CD4-positive, alpha-beta T cell treated with Interleukin-2 at 100 ng/mL for 4 hours (primary cell): Measurements from ENCODE around the gene TJP3.
A peak's percentile ranks its signal among the peaks of the same experiment; 100 is the strongest.
"Not testable (repeated sequence)": the region's sequence is repeated elsewhere in the genome, so short reads cannot be mapped to it uniquely, and the experiment has no call there.

Source experiments
- DNase-seq: peaks from one replicate; pipeline ENCODE4 v3.0.0-alpha.2; 2020; ENCODE audit warnings: low spot score

The TJP3 gene, protein sequence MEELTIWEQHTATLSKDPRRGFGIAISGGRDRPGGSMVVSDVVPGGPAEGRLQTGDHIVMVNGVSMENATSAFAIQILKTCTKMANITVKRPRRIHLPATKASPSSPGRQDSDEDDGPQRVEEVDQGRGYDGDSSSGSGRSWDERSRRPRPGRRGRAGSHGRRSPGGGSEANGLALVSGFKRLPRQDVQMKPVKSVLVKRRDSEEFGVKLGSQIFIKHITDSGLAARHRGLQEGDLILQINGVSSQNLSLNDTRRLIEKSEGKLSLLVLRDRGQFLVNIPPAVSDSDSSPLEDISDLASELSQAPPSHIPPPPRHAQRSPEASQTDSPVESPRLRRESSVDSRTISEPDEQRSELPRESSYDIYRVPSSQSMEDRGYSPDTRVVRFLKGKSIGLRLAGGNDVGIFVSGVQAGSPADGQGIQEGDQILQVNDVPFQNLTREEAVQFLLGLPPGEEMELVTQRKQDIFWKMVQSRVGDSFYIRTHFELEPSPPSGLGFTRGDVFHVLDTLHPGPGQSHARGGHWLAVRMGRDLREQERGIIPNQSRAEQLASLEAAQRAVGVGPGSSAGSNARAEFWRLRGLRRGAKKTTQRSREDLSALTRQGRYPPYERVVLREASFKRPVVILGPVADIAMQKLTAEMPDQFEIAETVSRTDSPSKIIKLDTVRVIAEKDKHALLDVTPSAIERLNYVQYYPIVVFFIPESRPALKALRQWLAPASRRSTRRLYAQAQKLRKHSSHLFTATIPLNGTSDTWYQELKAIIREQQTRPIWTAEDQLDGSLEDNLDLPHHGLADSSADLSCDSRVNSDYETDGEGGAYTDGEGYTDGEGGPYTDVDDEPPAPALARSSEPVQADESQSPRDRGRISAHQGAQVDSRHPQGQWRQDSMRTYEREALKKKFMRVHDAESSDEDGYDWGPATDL

DNA sequence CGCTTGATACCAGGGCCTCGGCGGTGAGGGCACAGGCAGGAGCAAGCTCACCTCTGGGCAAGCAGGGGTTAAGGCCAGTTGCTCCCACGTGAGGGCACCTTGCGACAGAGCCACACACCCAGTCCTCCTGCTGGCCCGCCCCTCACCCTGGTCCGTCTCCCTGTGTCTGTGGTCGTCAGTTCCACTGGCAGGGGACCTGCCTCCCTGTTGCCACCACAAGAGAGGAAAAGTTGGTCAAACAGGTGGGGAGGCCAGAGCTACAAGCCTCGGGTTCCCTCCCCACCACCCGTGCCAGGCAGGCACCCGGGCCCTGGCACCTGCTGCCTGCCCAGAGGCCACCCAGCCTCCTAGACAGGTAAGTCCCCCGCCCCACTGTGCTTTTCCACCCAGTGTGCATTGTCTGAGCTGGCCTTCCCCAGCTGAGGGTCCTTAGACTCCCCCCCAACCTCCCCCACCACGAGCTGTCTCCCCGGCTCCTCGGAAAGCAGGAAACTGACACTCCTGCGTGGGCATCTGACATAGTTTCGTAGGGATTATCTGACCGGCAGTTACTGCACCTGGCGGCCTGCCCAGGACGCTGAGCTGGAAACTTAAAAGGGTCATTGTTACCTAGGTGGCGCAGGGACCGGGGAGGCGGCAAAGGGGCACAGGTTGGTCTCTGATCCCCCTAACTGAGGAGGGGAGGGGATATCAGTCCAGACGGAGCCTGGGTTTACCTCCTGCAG is at the start of gene TJP3:
Gene TJP3, plus strand, starts transcription at position 178 of the 725 bp plus-strand sequence. CDS start 20,049 bp downstream, outside the sequence.
- no peak for DNase-seq

DNA sequence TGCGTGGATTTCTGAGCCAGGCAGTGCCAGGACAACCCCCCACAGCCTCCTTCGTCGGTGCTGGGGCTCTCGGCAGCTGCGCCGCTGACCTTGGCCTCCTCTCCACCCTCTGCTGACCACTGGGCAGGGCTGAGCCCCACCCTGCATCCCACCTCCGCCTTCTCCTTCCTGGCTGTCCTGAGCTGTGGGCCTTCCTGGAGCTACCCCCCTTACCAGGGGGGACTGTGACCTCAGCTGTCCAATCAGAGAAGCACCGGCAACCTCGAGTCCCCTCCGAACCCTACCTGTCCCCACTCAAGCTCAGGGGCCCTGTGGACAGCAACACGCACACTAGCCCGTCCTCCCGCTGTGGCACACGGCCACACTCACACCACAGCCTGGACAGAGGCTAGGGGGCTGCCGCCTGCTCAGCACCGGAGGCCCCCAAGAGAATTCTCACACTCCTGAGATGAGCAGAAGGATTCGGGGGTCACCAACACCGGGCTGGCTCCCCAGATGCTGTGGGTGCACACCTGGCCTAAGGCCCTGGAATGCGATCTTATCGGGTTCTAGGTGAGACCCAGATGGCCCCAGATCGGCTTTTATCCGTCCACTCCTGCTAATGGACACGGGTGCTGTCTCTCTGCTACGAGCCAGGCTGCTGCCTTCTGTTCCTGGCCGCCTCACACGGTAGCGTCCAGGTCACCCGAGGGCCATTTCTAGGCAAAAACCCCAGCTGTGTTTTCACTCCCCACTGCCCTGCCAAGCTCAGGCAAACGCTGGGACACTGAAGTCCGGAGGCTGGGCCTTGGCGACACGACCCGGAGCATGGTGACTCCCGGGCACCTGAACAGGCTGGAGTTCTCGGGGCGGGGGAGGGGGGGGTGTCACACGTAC is 49.1 kb upstream of the TJP3 start:
- DNase-seq: no peak

DNA sequence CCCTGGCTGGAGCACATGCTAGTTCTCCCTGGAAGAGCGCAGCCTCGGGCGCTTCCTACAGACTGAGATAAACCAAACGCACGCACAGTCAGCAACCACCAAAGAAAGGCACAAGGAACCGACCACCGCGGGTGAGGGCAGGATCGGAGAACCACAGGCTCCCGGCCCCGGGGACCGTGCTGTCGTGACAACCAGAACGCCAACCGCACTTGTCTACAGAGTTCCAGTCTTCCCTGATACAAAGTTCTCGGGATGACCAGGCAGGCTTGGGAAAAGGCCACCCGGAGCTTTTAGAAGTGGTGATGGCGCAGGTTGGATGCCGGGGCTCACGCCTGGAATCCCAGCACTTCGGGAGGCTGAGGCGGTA is 48.5 kb upstream of the TJP3 start:
- no peak for DNase-seq

DNA sequence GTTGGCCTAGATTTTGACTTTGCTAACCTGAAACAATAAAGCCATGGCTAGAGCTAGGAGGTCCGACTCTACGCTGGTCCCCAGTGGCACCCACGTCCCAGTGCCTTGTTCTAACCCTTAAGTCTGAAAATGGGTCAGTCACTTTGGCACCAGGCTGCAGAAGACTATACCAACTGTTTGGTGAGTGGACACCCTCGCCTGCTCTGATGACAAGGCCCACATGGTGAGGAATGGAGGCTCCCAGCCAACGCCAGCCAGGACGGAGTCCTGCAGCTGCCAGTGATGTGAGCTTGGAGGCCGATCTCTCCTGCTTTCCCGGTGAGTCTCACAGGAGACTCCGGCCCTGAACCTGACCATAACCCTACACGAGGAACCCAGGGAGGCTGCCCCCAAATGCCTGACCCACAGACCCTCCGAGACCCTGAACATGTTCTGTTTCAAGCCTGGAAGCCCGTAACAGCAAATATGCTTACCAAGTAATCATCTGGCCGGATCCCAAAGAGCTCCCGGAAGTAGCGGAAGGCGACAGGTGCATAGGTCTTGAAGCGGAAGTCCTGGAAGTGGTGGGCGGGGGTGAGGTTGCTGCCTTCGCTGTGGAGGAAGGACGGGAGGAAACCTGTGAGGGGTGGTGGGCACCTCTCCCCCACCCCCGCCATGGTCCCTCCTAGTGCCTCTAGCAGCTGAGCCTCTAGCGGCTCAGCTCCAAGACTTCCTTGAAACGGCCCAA is 47.5 kb upstream of the TJP3 start:
- DNase-seq: no peak

DNA sequence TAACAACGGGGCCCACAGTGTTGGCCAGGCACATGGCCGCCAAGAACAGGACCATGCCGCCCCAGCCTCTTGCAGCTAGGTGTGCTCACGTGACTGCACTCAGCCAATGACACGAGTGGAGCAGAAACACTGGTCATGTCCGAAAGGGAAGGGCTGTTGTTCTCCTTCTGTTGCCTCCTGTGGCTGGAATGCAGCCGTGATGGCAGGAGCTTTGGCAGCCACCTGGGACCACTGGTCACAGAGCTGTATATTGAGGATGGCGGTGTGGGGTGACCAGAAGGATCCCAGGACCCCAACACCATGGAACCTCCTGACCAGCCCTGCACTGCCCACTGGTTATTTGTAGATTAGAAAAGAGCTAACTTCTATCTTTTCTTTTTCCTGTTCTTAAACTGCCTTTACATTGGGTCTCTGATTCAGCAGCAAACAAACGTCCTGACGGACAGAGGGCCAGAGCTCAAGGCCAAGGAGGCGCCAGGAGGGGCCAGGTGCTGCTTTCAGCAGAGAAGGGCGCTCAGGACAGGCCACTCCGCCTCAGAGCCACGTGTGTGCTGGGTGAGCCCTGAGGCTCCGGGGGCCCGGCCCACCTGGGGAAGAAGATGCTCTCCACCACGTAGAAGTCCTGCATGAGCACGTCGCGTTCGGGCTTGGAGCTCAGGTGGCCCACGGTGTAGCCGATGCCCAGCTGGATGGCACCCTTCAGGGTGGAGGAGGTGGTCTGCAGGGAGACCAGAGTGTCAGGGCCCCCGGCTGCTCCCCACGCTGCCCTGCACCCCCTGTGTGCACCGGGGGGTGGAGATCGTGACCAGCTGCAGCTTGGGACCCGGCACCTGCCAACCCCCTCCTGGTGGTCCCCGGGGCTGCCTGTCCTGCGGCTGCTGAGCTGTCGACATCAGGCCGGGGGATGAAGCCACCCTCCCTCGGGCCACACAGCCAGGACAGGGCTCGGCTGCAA is 46.6 kb upstream of the TJP3 start:
- no peak for DNase-seq

DNA sequence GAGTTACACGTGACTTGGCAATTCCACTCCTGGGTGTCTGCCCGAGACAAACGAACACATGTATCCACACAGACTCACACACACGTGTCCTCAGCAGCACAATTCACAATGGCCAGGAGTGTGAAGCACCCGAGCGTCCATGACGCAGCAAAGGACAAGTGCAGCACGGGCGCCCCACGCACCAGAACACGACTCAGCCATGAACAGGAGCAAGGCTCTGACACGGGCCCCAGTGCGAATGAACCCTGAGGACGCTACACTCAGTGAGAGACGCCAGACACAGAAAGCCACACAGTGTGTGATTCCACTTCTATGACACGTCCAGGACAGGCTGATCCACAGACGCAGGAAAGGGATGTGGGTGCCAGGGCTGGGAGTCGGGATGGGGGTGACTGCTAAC is 44.3 kb upstream of the TJP3 start:
- DNase-seq: no peak

DNA sequence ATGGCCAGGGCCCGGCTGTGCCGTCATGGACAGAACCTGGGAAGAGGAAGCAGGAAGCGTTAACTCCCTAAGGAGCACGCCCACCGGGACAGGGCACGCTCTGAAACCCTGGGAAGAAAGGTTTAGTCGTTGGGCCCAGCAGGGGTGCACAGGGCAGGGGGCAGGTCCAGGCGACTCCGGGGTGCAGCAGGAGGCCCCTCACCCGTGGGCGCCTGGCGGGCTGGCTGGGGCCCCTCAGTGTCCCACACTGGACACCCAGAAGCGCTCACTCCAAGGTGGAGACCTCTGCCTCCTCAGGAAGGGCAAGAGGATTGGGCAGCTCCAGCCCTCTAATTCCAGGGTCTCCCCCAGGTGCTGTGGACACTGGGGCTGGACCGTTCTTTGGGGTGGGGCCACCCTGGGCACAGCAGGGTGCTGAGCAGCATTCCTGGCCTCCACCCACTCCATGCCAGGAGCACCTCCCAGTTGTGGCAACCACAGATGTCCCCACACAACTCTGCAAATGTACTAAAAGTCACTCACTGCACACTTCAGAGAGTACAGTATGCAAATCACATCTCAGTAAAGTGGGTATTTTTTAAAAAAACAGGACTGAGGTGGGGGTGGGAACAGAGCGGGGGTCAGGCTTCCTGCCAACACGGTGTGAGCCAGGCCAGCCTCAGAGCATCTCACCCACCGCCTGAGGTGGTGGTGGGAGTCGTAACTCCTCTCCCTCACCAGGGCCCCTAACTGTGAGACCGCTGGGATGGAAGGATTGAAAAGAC is 43.1 kb upstream of the TJP3 start:
- no peak for DNase-seq

DNA sequence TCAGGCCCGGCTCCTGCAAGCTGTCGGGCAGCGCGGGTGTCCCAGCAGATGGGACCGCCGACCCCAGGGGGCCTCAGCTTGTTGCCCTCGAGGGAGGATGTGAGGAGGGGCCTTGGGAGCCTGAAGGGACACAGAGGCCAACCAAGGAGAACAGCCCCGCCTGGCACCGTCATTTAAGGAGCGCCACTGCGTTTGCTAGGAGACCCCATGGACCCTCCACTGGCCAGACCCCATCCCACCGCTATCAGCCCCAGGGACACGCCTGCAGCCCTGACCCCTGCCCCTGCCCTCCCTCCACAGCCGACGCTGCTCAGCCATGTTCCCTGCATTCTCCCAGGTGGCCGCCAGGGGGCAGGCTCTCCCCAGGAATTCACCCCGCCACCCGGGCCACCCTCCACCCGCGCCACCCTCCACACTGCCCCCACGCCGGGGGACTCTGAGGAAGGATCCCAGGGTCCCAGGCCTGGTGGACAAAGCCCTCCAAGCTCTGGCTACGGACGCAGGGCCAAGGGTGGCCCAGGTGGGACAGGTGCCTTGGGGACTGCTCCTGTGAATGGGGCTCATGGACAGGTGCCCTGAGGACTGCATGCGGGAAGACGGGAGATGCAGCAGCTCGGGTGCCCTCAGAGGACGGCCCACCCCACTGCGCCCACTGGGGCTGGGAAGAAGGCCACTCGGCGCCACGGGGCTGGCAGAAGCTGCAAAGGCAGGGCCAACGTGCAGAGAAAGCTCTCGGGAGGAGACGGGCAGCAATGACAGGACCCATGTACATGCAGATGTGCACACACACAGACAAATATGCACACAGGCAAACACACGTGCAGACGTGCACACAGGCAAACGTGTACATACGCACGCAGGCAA is 42.3 kb upstream of the TJP3 start:
- peak; percentile 75 for DNase-seq

DNA sequence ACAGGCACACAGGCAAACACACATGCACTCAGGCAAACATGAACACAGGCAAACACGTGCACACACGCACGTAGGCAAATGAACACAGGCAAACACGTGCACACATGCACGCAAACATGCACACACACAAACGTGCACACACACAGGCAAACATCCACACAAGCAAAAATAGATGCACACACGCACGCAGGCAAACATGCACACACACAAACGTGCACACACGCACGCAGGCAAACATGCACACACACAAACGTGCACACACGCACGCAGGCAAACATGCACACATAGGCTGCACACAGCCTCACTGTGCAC is 41.7 kb upstream of the TJP3 start:
- not testable (repeated sequence) for DNase-seq

DNA sequence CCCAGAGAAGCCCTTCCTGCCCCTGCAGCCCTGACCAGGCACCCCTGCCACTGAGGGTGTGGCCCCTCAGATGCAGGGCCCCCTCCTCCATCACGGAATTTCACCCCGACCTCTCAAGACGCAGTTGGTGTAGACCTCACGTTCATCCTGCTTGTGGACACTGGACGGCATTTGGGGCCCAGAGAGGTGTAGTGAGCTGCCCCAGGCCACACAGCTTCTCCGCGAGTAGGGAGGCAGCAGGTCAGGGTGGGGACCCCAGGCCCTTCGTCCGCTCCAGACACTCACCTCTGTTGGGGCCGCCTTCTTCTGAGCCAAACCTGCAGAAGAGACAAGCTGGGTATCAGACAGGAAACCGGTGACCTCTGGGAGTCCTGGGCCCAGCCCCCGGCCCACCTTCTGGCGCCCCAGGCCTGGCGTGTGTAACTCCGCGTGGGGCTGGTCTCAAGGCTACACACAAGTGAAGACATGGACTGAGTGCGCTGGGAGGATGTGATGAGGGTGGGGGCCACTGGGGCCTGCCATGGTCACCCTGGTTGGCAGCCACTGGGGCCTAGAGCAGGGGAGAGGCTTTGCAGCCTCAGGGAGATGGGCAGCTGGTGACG is 41.0 kb upstream of the TJP3 start:
- DNase-seq: no peak

DNA sequence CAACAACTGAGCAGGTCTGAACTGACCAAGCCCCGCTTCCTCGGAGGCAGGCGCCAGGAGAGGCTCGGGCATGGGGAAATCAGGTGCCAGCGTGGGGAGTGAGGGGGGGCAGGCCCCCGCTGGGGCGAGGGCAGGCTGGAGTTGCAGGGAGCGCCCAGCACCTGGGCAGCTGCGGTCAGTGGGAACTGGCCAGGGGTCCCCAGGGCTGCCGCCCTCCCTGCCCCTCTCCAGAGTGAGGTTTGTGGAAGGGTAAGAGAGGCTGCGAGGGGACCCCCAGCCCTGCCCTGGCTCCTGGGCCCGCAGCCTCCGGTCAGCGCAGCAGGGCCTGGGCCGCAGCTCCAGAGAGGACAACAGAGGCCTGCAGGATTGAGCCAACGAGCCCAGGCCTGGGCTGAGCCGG is 40.4 kb upstream of the TJP3 start:
- no peak for DNase-seq

DNA sequence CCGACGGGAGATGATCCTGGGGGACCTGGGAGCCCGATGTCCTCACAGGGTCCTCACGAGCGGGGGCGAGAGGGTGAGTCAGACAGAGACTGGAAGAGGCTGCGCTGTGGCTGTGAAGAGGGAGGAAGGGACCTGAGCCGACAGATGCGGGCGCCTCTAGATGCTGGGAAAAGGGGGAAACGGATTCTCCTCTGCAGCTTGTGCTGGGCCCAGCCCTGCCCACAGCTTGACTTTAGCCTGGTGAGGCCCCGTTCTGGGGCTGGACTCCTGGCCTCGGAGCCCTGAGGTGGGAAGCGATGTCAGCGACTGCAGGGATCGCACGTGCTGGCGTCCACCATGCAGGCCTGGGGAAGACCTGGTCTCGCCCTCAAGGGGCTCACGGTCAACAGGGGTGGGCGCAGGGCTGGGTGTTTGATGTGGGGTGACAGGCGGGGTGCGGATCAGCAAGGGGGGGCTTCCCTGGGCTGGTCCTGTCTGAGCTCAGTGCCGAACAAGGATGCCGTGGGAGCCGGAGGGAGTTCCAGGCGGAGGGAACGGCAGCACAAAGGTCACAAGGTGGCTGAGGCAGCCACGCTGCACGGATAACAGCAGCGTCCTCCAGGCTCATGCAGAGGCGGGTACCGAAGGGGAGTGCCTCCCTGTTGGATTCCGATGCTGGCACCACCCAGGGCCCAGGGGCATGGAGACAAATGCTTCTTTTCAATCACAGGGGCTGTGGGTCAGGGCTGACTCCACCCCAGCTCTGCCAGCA is 39.7 kb upstream of the TJP3 start:
- no peak for DNase-seq

DNA sequence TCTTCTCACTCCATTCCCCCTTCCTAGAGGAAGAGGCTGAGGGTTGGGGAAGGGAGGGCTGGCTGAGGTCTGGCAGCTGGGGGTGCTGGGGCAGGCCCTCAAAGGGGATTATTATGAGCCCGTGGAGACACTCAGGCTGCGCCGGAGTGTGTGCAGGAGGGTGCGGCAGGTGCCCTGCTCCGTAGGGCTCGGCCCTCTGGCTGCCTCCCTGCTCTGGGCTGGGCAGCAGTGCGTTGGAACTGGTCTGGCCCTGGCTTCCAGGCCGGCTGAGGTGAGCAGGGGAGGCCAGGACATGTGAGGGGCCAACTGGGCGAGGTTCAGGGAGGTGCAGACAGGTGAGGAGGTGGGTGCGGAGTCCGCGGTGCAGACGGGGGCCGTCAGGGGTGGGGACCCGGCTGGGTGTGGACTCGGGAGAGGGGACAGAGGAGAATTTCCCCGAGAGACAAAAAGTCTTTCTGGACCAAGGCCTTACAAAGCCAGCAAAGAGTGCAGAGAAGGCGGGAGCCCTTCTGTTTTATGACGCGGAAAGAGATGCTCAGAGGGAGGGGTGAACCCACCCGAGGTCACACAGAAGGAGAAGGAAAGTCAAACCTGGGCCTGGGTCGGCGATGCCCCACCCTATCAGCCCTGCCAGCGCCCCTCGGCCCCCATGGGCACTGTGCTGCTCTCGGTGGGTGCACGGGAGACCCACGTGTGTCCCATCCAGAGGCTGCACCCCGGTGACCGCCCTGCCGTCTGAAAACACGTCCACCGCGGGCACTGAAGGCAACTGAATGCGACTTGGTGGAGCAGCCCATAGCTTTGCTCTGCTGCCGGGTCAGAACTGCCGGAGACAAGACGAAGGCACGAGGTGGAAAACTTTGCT is 38.9 kb upstream of the TJP3 start:
- DNase-seq: no peak

DNA sequence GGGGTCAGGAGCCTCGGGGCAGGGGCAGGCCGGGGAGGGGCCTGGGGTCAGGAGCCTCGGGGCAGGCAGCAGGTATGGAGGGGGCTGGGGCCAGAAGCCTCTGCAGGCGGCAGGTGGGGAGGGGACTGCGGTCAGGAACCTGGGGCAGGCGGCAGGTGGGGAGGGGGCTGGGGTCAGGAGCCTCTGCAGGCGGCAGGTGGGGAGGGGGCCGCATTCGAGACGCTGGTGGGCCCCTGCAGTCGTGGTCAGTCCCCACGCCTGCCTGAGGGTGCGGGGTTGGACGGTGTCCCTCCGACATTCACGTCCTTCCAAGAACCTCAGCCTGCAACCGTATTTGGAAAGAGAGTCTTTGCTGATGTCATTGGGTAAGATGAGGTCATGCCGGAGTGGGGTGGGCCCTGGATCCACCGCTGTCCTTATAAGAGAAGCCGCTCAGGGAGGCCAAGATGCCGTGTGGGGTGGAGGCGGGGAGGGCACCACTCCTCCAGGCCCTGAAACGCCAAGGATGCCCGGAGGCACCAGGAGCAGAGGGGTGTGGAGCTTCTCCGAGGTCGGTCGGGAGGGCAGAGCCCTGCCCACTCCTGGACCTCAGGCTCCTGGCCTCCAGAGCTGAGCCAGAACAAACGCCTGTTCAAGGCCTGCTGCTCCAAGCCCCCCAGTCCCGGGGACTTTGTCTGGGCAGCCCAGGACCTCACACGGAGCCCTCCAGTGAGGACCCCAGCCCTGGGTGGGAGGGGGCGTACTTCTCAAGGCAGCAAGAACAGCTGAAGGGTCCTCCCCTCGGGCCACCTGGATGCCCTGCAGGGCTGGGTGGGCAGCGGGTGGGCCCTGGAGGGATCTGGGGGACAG is 38.0 kb upstream of the TJP3 start:
- DNase-seq: no peak
